HG03571 (cell line): Measurements from ENCODE around the gene LYSMD2.
A peak's percentile ranks its signal among the peaks of the same experiment; 100 is the strongest.
"Not testable (repeated sequence)": the region's sequence is repeated elsewhere in the genome, so short reads cannot be mapped to it uniquely, and the experiment has no call there.

Source experiments
- ATAC-seq: cut with Tn5 transposase; IDR thresholded peaks from one replicate; pipeline ENCODE4 v1.9.1; 2021; ENCODE audit not compliant: unreplicated experiment

Gene LYSMD2

DNA sequence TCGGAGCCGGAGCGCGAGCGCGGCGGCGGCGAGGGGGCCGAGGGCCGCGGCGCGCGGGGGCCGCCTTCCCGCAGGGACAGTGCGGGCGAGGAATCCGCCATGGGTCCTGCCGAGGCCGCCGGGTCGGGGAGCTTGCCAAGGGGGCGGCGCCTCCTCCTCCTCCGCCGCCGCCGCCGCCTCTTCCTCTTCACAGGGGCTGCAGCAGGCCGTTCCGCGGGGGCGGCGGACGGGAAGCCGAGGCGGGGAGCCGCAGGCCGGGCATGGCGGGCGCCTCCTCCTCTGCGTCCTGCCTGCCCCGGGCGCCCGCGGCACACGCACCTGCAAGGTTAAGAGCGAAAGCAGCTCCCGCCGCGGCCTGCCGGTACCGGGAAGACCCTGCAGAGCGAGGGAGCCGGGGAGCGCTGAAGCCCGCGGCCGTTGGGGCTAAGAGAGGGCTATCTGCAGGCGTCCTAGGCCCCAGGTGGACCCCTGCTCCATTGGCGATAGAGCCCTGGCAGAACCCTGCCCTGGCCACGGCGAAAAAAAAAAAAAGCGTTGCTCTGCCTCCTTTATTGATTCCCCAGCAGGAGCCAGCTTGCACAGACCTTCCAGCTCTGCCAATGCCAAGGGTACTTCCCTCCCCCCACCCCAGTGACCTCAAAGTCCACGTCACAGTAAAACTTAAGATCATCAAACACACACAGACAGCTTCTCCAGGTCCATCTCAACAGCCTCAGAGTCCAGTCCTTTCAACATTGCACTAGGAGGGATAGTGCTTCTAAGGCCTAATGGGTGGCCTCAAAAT is at the start of gene LYSMD2:
LYSMD2 (minus strand) TSS at position 134 of the 784 bp plus-strand sequence; CDS start at position 101, 33 bp downstream.
- no peak for ATAC-seq

DNA sequence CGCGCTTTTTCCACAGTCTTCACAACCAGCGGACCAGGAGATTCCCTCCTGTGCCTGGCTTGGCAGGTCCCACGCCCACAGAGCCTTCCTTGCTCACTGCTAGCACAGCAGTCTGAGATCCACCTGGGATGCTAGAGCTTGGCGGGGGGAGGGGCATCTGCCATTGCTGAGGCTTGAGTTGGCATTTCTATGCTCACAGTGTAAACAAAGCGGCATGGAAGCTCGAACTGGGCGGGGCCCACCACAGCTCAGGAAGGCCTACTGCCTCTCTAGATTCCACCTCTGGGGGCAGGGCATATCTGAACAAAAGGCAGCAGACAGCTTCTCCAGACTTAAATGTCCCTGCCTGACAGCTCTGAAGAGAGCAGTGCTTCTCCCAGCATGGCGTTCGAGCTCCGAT is 49.7 kb upstream of the LYSMD2 start:
- ATAC-seq = not testable (repeated sequence)

DNA sequence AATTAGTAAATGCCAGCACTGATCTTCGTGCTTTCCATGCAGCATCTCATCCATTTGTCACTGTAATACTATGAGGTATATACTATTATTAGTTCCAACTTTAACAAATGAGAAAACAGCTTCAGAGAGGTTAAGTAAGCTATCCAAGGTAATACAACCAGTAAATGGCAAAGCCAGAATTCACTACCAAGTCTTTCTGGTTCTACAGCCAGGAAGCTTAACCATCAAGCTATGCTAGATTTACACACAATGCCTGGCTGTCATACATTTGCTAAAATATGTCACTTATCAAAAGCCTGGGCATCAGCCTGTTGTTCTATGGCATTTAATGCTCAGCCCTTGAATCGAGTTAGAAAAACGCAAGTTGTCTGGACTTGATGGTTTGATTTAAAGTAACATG is 46.5 kb upstream of the LYSMD2 start:
- ATAC-seq = no peak

GRCh38 chr15:51782357-51782896 is 45.0 kb upstream of the LYSMD2 start:
- no peak for ATAC-seq

GRCh38 chr15:51781506-51781905 is 44.1 kb upstream of the LYSMD2 start:
- no peak for ATAC-seq

GRCh38 chr15:51780636-51781035 is 43.2 kb upstream of the LYSMD2 start:
- no peak for ATAC-seq

DNA sequence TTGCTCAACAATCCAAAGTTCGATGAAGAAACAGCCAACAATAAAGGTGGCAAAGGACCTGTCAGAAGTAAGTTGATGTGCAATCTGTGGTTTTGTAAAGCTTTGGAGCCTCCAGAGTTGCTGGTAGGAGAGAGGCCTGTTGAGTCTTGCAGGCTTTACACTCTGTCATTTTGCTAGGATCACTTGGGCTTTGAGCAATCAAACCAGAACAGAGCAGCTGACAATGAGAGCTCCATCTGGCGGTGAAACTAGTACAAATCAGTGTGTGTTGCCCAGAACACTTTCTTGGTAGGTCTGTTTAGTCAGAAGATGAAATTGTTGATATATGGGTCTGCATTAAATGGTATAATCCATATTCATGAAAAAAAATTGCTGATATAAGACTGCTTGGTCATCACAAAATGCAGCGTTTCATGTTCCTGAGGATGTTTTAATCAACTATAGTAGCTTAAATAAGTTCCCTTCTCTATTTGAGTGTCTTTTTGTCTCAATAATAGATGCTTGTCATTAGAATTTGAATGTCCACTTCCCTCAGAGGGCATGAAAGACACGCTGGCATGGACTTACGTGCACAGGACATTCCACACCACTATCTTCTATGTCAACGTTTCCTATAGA is 39.6 kb upstream of the LYSMD2 start:
- ATAC-seq = peak; percentile 70

DNA sequence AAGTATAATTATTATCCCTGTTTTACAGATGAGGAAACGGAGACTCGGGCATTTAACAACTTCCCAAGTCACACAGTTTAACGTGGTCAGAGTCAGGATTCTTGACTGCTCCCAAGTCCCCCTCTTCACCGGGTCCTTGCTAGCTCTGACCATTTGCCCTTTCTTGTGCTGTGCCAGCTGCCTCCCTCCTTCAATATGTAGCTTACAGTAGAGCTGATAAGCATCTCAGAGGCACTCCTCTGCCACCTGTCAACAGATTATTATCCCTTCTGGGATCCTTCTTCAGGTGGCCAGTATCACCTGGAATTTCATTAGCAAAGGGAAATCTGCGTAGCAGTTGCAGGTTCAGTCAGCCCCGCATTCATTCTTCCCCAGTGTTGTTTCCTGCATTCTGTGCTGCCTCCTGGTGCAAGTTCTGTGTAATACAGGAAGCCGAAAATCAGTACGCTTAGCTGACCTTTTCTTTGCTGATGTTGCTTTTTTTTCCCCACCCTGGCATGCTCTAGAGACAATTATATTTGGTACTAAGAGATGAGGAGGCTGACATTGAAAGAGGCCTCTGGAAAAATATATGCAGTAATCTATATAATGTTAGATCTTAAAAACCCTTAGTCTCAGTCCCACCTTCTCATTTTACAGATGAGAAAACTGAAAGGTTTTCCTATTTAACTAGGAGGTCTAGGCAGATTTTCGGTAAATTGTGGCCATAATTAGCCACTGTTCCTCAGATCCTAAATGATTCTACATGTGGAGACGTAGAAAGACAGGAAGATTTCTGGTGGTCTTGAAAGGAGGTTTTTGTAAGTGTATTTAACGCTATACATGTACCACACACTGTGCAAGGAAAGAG is 38.7 kb upstream of the LYSMD2 start:
- ATAC-seq = no peak

DNA sequence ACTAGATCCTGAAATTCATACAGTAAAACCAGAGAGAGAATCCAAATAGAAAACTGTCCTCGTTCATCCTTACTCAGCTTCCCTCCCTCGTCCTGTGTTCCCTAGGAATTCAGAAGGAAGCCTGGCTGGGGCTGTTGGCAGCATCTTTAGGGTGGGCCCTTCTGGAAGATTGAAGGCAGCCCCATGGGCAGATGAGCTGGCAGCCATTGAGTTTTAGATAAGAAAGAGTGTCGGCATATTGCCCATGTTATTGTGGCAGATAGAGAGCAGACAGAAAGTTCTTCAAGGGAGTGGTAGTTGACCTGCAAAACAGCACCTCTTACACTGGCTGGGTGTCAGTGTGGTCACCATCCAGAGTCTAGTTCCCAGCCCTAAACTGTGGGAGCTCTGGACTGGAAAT is 37.5 kb upstream of the LYSMD2 start:
- ATAC-seq = no peak

- no peak for ATAC-seq
Observed at GRCh38 chr15:51771773-51772172, 34.3 kb upstream of the LYSMD2 start.

- ATAC-seq = no peak
Observed at GRCh38 chr15:51770902-51771301, 33.4 kb upstream of the LYSMD2 start.

GRCh38 chr15:51768018-51768417 is 30.6 kb upstream of the LYSMD2 start:
- ATAC-seq = no peak

GRCh38 chr15:51766341-51766740 is 28.9 kb upstream of the LYSMD2 start:
- no peak for ATAC-seq

GRCh38 chr15:51765751-51766150 is 28.3 kb upstream of the LYSMD2 start:
- ATAC-seq = no peak

- ATAC-seq = no peak
Observed at GRCh38 chr15:51760805-51761204, 23.4 kb upstream of the LYSMD2 start.

DNA sequence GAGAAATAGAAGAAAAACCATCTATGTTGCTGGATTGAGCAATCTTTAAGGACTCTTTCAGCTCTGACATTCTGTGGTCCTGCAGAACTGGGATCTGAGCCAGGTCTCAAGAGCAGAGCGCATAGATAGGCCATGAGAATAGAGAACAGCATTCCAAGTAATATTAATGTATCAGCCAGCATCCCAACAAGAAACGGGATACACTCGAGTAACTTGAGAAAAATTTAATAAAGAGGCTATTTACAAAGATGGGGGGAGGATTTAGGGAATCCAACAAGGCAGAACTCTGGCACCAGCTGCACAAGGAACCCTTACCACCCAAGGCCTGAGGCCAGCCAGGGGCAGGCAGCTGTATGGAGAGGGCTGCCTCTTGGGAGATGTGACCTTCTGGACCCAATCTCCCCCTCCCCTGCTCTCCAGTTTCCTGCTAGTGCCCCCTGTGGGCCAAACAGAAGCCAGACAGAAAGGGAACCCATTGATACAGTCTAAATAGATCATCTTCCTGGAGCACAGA is 22.2 kb upstream of the LYSMD2 start:
- no peak for ATAC-seq

DNA sequence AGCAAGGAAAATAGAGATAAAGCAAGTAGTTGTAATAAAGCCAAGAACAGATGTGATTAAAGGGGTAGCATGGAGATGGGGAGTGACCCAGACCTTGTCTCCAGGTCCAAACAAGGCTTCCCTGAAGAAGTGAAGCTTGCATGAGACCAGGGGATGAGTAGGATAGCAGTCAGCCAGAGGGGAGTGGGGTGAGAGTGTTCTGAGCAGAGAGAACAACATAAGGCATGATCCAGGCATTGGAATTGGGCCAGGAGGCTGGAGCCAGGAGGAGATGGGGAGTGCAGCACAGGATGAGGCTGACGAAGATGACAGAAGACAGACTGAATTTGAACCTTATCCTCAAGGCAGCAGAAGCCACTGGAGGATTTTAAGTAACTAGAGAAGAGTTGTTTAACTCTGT is 21.2 kb upstream of the LYSMD2 start:
- ATAC-seq = no peak

DNA sequence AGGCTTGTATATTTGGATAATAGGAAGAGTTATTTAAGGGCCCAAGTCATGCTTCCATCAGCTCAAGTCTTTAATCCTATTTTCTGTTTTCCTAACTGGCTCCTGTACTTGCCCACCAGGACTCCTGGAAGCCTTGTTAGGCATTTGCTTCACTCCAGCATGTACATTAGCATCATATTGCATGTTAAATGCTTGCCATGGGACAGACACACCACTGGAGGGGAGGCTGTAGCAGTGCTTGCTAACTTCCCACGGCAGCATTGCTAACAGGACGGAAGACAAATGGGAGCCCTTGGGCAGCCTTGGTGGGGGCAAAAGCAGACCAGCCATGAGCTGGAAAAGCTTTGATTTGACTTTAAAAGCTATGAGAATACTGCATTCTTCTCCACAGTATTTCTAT is 20.0 kb upstream of the LYSMD2 start:
- ATAC-seq = no peak

DNA sequence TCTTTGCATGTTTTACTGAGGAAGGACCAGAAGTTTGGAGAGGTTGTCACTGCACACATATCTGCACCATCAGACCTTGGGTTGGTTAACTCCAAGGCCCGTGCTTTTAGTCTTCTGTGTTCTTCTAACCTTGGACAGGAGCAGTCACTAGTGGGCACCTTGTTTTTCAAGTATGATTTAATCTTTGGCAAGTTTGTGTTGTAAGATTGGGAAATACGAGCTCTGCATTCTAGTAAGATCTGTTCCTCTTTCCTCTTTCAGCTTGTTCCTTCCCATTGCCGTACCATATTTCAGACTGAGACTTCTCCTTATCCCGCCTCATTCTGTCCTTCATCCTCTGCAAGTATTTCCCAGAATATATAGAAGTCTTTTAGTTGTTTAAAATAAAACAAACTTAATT is 19.0 kb upstream of the LYSMD2 start:
- ATAC-seq = no peak

DNA sequence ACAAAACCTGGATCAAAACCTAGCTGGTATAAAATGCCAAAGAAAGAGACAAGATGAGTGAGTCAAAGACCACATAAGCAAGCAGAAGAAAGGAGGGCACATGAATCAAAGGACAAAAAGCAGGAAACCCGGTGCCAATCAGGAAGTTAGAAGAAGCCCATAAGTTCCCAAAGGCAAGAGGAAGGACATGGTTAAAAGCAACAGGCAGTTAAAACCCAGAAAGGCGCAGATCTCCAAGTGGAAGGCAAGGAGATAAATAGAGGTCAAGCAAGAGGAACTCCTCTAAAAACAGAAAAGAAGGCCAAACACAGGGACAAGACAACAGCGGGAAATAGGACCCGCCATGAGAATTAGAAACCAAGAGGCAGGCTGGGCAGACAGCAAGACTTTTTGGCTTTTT is 18.3 kb upstream of the LYSMD2 start:
- ATAC-seq = no peak

GRCh38 chr15:51754267-51754666 is 16.8 kb upstream of the LYSMD2 start:
- no peak for ATAC-seq
